Progenitor cell of endocrine pancreas (in vitro differentiated cells): Measurements from ENCODE around the gene ORMDL1. TPM values are rescaled to one million over a fixed set of nuclear protein-coding genes. Genes with fewer than 3 reads are reported as not detected.

ENCODE experiments used
- DNase-seq: peaks from one replicate; pipeline ENCODE4 v3.0.0; 2021; ENCODE audit warnings: low spot score; ENCODE audit not compliant: unreplicated experiment
- H3K27ac Mint-ChIP-seq: 2 replicates; pipeline ENCODE4 v1.8.0; 2021; ENCODE audit warnings: mild to moderate bottlenecking, moderate library complexity, mixed read lengths
- H3K27me3 Mint-ChIP-seq: 2 replicates; pipeline ENCODE4 v1.8.0; 2021; ENCODE audit warnings: mixed read lengths
- H3K36me3 Mint-ChIP-seq: 2 replicates; pipeline ENCODE4 v1.8.0; 2022; ENCODE audit warnings: mixed read lengths; ENCODE audit not compliant: insufficient read depth
- H3K4me1 Mint-ChIP-seq: 2 replicates; pipeline ENCODE4 v1.8.0; 2021; ENCODE audit warnings: low read depth, mixed read lengths
- H3K4me3 Mint-ChIP-seq: 2 replicates; pipeline ENCODE4 v1.8.0; 2021; ENCODE audit warnings: low read depth, mild to moderate bottlenecking, moderate library complexity, mixed read lengths
- H3K9me3 Mint-ChIP-seq: 2 replicates; pipeline ENCODE4 v1.8.0; 2021; ENCODE audit warnings: low read depth, mixed read lengths
- total RNA-seq: library from RNA; stranded (reverse); gene quantifications from 2 replicates; pipeline ENCODE4 v1.2.1, GENCODE V29; 2021
- TF ChIP-seq, protein P1 (sequence below): fragments of 200-600 bp; sonication (generic); IDR thresholded peaks from one replicate; pipeline ENCODE4 v1.5.0; 2021; ENCODE audit warnings: antibody characterized with exemption, mild to moderate bottlenecking; ENCODE audit not compliant: unreplicated experiment

ORMDL1 gene
- total RNA-seq, 1 donor from 2014 or later: 74.1 TPM

DNA sequence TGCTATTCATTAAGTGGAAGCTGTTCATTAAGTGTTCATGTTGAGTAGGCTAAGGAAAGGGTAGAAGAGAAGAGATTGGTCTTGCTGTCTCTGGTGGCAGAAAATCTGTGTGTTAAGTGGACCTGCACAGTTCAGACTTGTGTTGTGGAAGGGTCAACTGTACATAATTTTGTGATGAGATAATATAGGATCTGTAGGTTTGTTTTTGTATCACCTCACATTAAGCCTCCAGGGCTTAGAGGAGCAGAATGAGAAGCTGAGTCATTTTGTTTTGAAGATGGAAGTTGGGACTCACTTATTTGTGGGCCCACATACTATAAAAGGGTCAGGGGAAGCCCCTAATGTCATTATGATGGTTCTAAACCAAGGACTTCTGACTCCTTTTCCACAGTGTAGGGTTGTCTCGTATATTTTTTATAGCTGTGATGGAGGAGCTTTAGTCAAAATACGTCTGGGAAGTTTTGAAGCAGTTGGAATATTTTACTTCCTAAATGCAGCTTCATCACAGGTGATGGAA, 18.3 kb upstream of the ORMDL1 start:
- no peak for DNase-seq
- H3K4me3 Mint-ChIP-seq: no peak overlapping the region
- no peaks in the 10 kb centered on the region for H3K9me3 Mint-ChIP-seq
- H3K27ac Mint-ChIP-seq: no peak overlapping the region
- no peaks in the 10 kb centered on the region for H3K27me3 Mint-ChIP-seq
- H3K36me3 Mint-ChIP-seq: peaks cover 4% of the 10 kb centered on the region
- no peaks in the 10 kb centered on the region for H3K4me1 Mint-ChIP-seq
- TF ChIP-seq, protein P1, sequence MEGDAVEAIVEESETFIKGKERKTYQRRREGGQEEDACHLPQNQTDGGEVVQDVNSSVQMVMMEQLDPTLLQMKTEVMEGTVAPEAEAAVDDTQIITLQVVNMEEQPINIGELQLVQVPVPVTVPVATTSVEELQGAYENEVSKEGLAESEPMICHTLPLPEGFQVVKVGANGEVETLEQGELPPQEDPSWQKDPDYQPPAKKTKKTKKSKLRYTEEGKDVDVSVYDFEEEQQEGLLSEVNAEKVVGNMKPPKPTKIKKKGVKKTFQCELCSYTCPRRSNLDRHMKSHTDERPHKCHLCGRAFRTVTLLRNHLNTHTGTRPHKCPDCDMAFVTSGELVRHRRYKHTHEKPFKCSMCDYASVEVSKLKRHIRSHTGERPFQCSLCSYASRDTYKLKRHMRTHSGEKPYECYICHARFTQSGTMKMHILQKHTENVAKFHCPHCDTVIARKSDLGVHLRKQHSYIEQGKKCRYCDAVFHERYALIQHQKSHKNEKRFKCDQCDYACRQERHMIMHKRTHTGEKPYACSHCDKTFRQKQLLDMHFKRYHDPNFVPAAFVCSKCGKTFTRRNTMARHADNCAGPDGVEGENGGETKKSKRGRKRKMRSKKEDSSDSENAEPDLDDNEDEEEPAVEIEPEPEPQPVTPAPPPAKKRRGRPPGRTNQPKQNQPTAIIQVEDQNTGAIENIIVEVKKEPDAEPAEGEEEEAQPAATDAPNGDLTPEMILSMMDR: no peak

DNA sequence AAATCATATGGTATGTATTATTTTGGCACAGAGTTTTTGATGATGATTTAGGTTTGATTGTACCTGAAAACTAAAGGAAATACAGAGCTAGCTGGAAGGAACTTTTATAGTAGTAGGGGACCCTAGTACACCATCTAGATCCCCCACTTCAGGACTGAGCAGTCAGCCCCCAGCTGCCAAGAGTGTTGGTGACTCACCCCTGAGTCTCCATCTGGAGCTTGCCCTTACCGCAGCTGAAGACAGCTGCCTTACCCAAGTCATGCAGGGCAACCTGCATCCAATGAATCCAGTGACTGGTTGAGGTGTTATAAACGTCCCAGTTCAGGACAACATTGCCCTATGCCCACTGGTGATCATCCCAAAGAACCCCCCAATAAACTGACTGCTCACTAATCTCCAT, 15.4 kb upstream of the ORMDL1 start:
- no peaks in the 10 kb centered on the region for H3K4me1 Mint-ChIP-seq
- H3K27ac Mint-ChIP-seq: peak overlapping the region; percentile 56
- H3K27me3 Mint-ChIP-seq: no peaks in the 10 kb centered on the region
- no peak for DNase-seq
- no peak overlapping the region for H3K4me3 Mint-ChIP-seq
- H3K9me3 Mint-ChIP-seq: no peaks in the 10 kb centered on the region
- TF ChIP-seq, protein P1: no peak
- peaks cover 4% of the 10 kb centered on the region for H3K36me3 Mint-ChIP-seq

DNA sequence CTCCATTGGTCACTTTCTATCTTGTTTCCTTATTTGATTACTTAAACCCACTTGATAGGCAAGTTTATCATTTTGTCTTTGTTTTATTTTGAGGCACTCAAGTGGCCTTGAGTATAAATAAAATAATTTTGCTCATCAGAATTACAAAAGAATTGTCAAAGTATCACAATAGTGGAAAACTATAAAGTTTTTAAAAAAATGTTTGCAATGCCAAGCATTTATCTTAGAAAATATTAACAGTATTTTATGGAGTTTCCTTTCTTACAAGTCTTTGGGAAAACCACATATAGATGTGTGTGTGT, 14.8 kb upstream of the ORMDL1 start:
- Mint-ChIP-seq H3K4me1 (no peaks in the 10 kb centered on the region), H3K27me3 (no peaks in the 10 kb centered on the region)

DNA sequence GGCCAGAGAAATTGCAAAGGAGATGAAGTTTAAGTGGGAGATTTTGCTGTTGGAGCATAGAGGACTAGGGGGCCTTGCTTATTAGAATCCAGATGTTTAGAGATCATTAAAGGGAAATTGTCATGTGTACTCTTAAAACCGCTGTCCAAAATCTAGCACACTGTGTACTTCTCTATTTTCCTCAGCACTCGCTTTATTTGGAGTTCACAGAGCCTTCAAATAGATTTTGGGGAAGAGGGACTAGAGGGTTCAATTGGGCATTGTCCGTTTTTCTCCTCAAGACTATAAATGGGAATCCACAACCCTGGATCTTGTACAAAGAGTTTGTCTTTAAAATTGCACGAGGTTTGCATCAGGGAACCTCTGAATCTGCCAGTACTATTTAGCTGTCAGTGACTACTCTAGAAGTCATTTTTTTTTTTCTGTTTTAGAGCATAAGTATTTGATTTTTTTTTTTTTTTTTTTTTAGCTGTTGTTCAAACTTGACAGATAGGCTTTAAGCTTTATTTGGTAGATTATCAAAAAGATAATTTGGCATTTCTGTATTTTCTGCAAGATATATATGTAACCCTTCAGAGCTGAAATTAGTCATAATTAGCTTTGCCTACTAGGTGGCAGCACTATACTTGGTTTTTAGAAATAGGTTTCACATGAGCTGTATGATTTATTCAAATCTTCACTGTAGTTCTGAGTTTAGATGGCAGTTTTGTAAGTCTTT, 14.3 kb upstream of the ORMDL1 start:
- no peak overlapping the region for H3K27ac Mint-ChIP-seq
- DNase-seq: no peak
- no peaks in the 10 kb centered on the region for H3K9me3 Mint-ChIP-seq
- H3K36me3 Mint-ChIP-seq: peaks cover 4% of the 10 kb centered on the region
- H3K4me3 Mint-ChIP-seq: no peak overlapping the region
- H3K27me3 Mint-ChIP-seq: no peaks in the 10 kb centered on the region
- TF ChIP-seq, protein P1: peak; percentile 49
- H3K4me1 Mint-ChIP-seq: no peaks in the 10 kb centered on the region

More for the DNA sequence above, 14.8 kb upstream of the ORMDL1 start:
- Mint-ChIP-seq H3K27ac (no peak overlapping the region), H3K4me3 (no peak overlapping the region), H3K36me3 (peaks cover 4% of the 10 kb centered on the region), H3K9me3 (no peaks in the 10 kb centered on the region)
- no peak for DNase-seq
- TF ChIP-seq, protein P1: no peak

DNA sequence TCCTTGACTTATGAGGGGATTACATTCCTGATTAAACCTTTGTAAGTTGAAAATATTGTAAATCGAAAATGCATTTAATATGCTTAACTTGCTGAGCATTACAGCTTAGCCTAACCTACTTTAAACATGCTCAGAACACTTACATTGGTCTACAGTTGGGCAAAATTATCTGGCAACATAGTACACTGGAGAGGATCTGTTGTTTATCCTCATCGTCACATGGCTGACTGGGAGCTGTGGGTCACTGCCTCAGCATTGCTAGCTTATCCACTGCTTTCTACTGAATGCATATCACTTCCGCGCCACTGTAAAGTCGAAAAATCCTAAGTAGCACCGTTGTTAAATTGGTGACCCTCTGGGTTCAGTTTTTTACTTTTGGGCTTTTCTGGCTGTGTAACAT, 13.8 kb upstream of the ORMDL1 start:
- H3K27ac Mint-ChIP-seq: no peak overlapping the region

More for the DNA sequence above, 13.8 kb upstream of the ORMDL1 start:
- DNase-seq: no peak
- Mint-ChIP-seq H3K4me1 (no peaks in the 10 kb centered on the region), H3K36me3 (peaks cover 7% of the 10 kb centered on the region), H3K27me3 (no peaks in the 10 kb centered on the region), H3K4me3 (no peak overlapping the region), H3K9me3 (no peaks in the 10 kb centered on the region)
- TF ChIP-seq, protein P1: no peak
